HL-60 (cell line): ENCODE data around the gene DNTTIP2.

Experiments
- DNase-seq, 2 experiments: peaks; one replicate each; pipeline ENCODE4 v3.0.0-alpha.2; 2010 to 2020; ENCODE audit warnings: low read depth in 1 of 2, low spot score in 1 of 2
- H3K27ac ChIP-seq: fragments of 250-450 bp; sonication (Bioruptor Pico); replicated peaks from 2 replicates; pipeline ENCODE4 v1.5.1; 2020; ENCODE audit warnings: mild to moderate bottlenecking, moderate library complexity
- H3K27me3 ChIP-seq: fragments of 250-450 bp; sonication (Bioruptor Pico); 2 replicates; pipeline ENCODE4 v1.5.1; 2021; ENCODE audit warnings: mild to moderate bottlenecking, moderate library complexity; ENCODE audit not compliant: insufficient read depth, poor library complexity, severe bottlenecking
- H3K4me3 ChIP-seq: replicated peaks from 2 replicates; pipeline ENCODE4 v1.5.1; 2011; ENCODE audit warnings: mild to moderate bottlenecking, control low read depth, low read length; ENCODE audit not compliant: insufficient read depth
- GABPA ChIP-seq: IDR thresholded peaks from 2 replicates; pipeline ENCODE4 v1.6.1; 2012; ENCODE audit warnings: low read depth
- POLR2AphosphoS5 ChIP-seq: IDR thresholded peaks from 2 replicates; pipeline ENCODE4 v1.6.1; 2012; ENCODE audit warnings: low read depth
- SPI1 ChIP-seq: IDR thresholded peaks from 2 replicates; pipeline ENCODE4 v1.6.1; 2012; ENCODE audit warnings: low read depth, mild to moderate bottlenecking, borderline replicate concordance
- TF ChIP-seq, protein P1 (sequence below): IDR thresholded peaks from 2 replicates; pipeline ENCODE4 v1.6.1; 2012; ENCODE audit warnings: low read depth; ENCODE audit not compliant: insufficient replicate concordance
- TF ChIP-seq, protein P2 (sequence below): IDR thresholded peaks from one replicate; pipeline ENCODE4 v1.5.1; 2011; ENCODE audit warnings: low read length, control low read depth, inconsistent platforms; ENCODE audit not compliant: insufficient read depth

The DNTTIP2 gene

DNA sequence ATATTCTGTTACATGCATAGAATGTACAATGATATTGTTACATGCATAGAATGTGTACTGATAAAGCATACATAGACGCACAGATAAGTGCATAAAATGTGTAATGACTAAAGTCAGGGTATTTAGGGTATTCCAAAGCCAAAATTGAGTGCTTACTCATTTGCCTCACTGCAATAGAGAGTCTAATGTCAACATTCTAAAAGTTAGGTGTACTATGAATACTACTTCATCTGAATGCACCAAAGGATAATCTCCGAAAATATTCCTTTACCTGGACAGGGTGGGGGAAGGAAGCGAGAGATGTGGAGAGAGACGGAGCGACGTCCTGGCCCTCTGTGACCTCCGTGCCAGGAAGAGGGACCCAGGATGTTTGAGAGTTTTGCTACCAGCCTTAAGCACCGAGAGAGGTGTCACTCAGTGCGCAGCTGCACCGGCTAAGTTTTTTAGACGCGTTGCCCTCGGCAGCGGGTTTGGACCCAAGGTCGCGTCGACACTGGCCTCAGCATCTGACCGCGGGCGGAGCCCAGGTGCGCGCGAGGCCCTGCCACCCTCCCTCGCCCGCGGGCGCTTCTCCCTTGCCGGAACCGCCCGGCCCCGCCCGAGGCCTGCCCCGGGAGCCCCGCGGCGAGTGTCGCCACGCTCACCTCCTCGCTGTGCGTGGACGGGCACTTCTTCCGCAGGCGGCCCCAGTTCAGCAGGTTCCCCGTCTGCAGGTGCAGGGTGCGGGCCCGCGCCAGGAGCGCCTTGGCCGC is 29.6 kb upstream of the DNTTIP2 start:
- 0 out of 2 replicates have a peak overlapping the region, but pooled peaks have one; percentile 18 for H3K27ac ChIP-seq
- no peak for TF ChIP-seq POLR2AphosphoS5
- TF ChIP-seq, protein P1, sequence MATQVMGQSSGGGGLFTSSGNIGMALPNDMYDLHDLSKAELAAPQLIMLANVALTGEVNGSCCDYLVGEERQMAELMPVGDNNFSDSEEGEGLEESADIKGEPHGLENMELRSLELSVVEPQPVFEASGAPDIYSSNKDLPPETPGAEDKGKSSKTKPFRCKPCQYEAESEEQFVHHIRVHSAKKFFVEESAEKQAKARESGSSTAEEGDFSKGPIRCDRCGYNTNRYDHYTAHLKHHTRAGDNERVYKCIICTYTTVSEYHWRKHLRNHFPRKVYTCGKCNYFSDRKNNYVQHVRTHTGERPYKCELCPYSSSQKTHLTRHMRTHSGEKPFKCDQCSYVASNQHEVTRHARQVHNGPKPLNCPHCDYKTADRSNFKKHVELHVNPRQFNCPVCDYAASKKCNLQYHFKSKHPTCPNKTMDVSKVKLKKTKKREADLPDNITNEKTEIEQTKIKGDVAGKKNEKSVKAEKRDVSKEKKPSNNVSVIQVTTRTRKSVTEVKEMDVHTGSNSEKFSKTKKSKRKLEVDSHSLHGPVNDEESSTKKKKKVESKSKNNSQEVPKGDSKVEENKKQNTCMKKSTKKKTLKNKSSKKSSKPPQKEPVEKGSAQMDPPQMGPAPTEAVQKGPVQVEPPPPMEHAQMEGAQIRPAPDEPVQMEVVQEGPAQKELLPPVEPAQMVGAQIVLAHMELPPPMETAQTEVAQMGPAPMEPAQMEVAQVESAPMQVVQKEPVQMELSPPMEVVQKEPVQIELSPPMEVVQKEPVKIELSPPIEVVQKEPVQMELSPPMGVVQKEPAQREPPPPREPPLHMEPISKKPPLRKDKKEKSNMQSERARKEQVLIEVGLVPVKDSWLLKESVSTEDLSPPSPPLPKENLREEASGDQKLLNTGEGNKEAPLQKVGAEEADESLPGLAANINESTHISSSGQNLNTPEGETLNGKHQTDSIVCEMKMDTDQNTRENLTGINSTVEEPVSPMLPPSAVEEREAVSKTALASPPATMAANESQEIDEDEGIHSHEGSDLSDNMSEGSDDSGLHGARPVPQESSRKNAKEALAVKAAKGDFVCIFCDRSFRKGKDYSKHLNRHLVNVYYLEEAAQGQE, result no peak
- no peak for TF ChIP-seq GABPA
- TF ChIP-seq, protein P2, sequence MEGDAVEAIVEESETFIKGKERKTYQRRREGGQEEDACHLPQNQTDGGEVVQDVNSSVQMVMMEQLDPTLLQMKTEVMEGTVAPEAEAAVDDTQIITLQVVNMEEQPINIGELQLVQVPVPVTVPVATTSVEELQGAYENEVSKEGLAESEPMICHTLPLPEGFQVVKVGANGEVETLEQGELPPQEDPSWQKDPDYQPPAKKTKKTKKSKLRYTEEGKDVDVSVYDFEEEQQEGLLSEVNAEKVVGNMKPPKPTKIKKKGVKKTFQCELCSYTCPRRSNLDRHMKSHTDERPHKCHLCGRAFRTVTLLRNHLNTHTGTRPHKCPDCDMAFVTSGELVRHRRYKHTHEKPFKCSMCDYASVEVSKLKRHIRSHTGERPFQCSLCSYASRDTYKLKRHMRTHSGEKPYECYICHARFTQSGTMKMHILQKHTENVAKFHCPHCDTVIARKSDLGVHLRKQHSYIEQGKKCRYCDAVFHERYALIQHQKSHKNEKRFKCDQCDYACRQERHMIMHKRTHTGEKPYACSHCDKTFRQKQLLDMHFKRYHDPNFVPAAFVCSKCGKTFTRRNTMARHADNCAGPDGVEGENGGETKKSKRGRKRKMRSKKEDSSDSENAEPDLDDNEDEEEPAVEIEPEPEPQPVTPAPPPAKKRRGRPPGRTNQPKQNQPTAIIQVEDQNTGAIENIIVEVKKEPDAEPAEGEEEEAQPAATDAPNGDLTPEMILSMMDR, result no peak
- no peak for TF ChIP-seq SPI1
- H3K4me3 ChIP-seq, result peak overlapping the region; percentile 77
- DNase-seq, result peak in 1 of 2 experiments; percentile 36
- no peaks in the 10 kb centered on the region for H3K27me3 ChIP-seq

DNA sequence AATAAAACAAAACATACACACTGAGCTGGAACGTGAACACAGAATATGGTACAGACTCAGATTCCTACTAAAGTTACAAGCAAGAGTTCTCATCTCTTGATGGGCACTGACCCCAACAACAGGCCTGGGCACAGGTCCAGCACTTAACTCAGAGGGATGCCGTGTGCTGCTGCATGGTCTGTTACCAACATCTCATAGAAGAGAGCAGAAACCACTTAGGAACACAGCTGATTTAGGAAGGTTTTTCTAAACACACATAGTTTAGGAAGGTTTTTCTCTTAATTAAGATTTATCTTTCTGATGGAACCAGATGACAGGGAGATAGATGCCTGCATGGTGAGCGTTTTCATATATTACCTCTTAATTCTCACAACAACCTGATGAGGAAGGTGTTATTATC is 28.7 kb upstream of the DNTTIP2 start:
- no peak for DNase-seq
- H3K4me3 ChIP-seq, result peak overlapping the region; percentile 77; the same call in 1 of the 2 replicates
- H3K27me3 ChIP-seq, result no peaks in the 10 kb centered on the region
- TF ChIP-seq, protein P1, result no peak
- TF ChIP-seq, protein P2, result no peak
- TF ChIP-seq POLR2AphosphoS5 (no peak), GABPA (no peak), SPI1 (no peak)
- H3K27ac ChIP-seq, result no peak overlapping the region

DNA sequence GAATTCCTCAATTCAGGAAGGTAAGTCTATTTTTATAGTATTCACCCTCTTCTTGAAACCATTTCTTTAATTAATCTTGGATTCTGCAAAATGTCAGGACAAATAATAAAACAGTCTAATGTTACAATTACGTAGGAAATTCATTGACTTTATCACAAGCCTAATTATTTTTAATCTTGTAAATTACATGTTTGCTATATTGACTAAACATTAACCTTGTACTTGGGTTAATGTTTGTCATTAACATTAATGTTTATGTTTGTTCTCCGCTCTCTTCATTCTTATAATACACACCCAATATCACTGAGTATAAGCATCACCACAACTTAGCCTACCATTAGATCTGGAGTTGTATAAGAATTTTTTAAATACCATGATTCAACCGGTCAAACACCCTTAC is 27.5 kb upstream of the DNTTIP2 start:
- DNase-seq, result no peak
- Histone ChIP-seq H3K4me3 (no peak overlapping the region), H3K27me3 (no peaks in the 10 kb centered on the region), H3K27ac (no peak overlapping the region)
- TF ChIP-seq SPI1 (no peak), POLR2AphosphoS5 (no peak), GABPA (no peak)
- TF ChIP-seq, protein P2, result no peak
- TF ChIP-seq, protein P1, result no peak
